ENCODE data around the gene GALNT11.

Gene GALNT11

DNA sequence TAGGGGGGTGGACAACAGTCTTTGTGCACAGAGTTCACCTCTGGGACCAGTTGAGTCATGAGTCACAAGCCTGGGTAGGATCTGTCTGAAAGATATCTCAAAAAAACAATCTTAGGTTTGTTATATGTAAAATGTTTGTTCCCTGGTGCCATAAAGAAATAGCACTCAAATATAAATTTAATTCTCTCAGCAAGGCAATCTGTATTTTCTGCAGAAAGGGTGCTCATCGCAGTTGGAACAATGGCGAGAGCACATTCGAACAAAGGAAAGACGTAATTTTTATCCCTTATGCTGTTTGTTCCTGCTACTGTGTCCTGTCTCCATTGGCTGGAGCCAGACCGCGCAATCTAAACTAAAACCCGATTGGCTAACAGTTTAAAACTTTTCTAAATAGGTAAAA, 63.7 kb downstream of the GALNT11 start:
- H3K4me3 ChIP-seq (ENCODE audit: low read length) = no peak overlapping the region
- no peaks in the 10 kb centered on the region for H3K27me3 ChIP-seq (ENCODE audit: insufficient read depth, low read length)
- H3K36me3 ChIP-seq (ENCODE audit: insufficient read depth, low read length) = no peaks in the 10 kb centered on the region
- H3K9me3 ChIP-seq (ENCODE audit: low read length) = peaks cover 8% of the 10 kb centered on the region
- no peaks in the 10 kb centered on the region for H3K4me1 ChIP-seq (ENCODE audit: insufficient read depth, low read length)
- no peak overlapping the region for H2AFZ ChIP-seq (ENCODE audit: low read depth, low read length)

DNA sequence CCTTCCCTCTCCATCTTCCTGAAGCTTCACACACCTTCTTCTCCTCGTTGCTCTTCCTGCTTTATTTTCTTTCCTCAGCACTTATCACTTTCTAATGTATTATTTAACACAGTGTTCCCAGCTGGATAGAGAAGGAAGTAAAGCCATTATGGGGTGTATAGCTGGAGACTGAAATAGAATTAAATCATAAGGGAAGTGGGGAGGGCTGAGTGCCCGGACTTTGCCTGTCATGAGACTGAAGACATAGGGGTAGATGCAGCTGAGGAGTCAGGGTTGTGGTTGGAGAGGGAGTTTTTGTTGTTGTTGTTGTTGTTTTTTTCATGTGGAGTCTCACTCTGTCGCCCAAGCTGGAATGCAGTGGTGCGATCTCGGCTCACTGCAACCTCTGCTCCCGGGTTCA, 65.3 kb downstream of the GALNT11 start:
- no peaks in the 10 kb centered on the region for H3K36me3 ChIP-seq (ENCODE audit: insufficient read depth, low read length)
- H3K27me3 ChIP-seq (ENCODE audit: insufficient read depth, low read length) = no peaks in the 10 kb centered on the region
- H3K4me3 ChIP-seq (ENCODE audit: low read length) = no peak overlapping the region
- H3K9me3 ChIP-seq (ENCODE audit: low read length) = peaks cover 8% of the 10 kb centered on the region
- H2AFZ ChIP-seq (ENCODE audit: low read depth, low read length) = no peak overlapping the region
- H3K4me1 ChIP-seq (ENCODE audit: insufficient read depth, low read length) = no peaks in the 10 kb centered on the region

- Histone ChIP-seq H2AFZ (ENCODE audit: low read depth, low read length) (no peak overlapping the region), H3K4me3 (ENCODE audit: low read length) (no peak overlapping the region), H3K9me3 (ENCODE audit: low read length) (peaks cover 7% of the 10 kb centered on the region), H3K36me3 (ENCODE audit: insufficient read depth, low read length) (peaks cover 3% of the 10 kb centered on the region), H3K4me1 (ENCODE audit: insufficient read depth, low read length) (no peaks in the 10 kb centered on the region), H3K27me3 (ENCODE audit: insufficient read depth, low read length) (no peaks in the 10 kb centered on the region)
Observed at GRCh38 chr7:152093717-152094116, 68.2 kb downstream of the GALNT11 start.

- no peaks in the 10 kb centered on the region for H3K4me1 ChIP-seq (ENCODE audit: insufficient read depth, low read length)
- H3K9me3 ChIP-seq (ENCODE audit: low read length) = no peaks in the 10 kb centered on the region
Observed at GRCh38 chr7:152095771-152096170, 70.3 kb downstream of the GALNT11 start.

GRCh38 chr7:152097330-152097729, 71.9 kb downstream of the GALNT11 start:
- H3K9me3 ChIP-seq (ENCODE audit: low read length) = no peaks in the 10 kb centered on the region
- H3K4me3 ChIP-seq (ENCODE audit: low read length) = no peak overlapping the region
- H3K4me1 ChIP-seq (ENCODE audit: insufficient read depth, low read length) = no peaks in the 10 kb centered on the region
- no peak overlapping the region for H2AFZ ChIP-seq (ENCODE audit: low read depth, low read length)
- peaks cover 6% of the 10 kb centered on the region for H3K36me3 ChIP-seq (ENCODE audit: insufficient read depth, low read length)
- no peaks in the 10 kb centered on the region for H3K27me3 ChIP-seq (ENCODE audit: insufficient read depth, low read length)

More at GRCh38 chr7:152095771-152096170, 70.3 kb downstream of the GALNT11 start:
- Histone ChIP-seq H3K27me3 (ENCODE audit: insufficient read depth, low read length) (no peaks in the 10 kb centered on the region), H3K4me3 (ENCODE audit: low read length) (no peak overlapping the region), H2AFZ (ENCODE audit: low read depth, low read length) (no peak overlapping the region), H3K36me3 (ENCODE audit: insufficient read depth, low read length) (peaks cover 4% of the 10 kb centered on the region)

- H3K9me3 ChIP-seq (ENCODE audit: low read length) = no peaks in the 10 kb centered on the region
- H2AFZ ChIP-seq (ENCODE audit: low read depth, low read length) = no peak overlapping the region
- H3K36me3 ChIP-seq (ENCODE audit: insufficient read depth, low read length) = peaks cover 25% of the 10 kb centered on the region
- no peak overlapping the region for H3K4me3 ChIP-seq (ENCODE audit: low read length)
- no peaks in the 10 kb centered on the region for H3K27me3 ChIP-seq (ENCODE audit: insufficient read depth, low read length)
- H3K4me1 ChIP-seq (ENCODE audit: insufficient read depth, low read length) = no peaks in the 10 kb centered on the region
Observed at GRCh38 chr7:152103066-152103465, 77.6 kb downstream of the GALNT11 start.

GRCh38 chr7:152103691-152104090, 78.2 kb downstream of the GALNT11 start:
- no peaks in the 10 kb centered on the region for H3K27me3 ChIP-seq (ENCODE audit: insufficient read depth, low read length)

DNA sequence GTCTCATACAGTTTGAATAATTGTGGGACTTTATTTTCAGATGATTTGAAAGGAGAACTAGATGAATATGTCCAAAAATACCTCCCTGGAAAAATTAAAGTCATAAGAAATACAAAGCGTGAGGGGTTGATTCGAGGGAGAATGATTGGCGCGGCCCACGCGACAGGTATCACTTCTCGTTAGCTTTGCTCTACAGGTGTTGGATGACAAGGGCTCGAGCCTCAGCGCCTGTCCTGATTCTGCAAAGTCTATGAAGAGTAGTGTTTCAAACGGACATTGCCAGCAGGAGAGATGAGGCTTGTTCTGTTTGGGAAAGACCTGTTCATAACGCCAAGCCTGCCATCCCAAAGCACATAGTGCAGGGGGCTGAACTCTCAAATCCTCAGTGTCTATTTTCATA, 79.7 kb downstream of the GALNT11 start:
- H3K36me3 ChIP-seq (ENCODE audit: insufficient read depth, low read length) = peaks cover 34% of the 10 kb centered on the region
- H3K4me3 ChIP-seq (ENCODE audit: low read length) = no peak overlapping the region
- no peaks in the 10 kb centered on the region for H3K4me1 ChIP-seq (ENCODE audit: insufficient read depth, low read length)
- H3K9me3 ChIP-seq (ENCODE audit: low read length) = no peaks in the 10 kb centered on the region
- no peak overlapping the region for H2AFZ ChIP-seq (ENCODE audit: low read depth, low read length)
- no peaks in the 10 kb centered on the region for H3K27me3 ChIP-seq (ENCODE audit: insufficient read depth, low read length)

More at GRCh38 chr7:152103691-152104090, 78.2 kb downstream of the GALNT11 start:
- Histone ChIP-seq H2AFZ (ENCODE audit: low read depth, low read length) (no peak overlapping the region), H3K4me3 (ENCODE audit: low read length) (no peak overlapping the region), H3K36me3 (ENCODE audit: insufficient read depth, low read length) (peaks cover 30% of the 10 kb centered on the region), H3K4me1 (ENCODE audit: insufficient read depth, low read length) (no peaks in the 10 kb centered on the region), H3K9me3 (ENCODE audit: low read length) (no peaks in the 10 kb centered on the region)

DNA sequence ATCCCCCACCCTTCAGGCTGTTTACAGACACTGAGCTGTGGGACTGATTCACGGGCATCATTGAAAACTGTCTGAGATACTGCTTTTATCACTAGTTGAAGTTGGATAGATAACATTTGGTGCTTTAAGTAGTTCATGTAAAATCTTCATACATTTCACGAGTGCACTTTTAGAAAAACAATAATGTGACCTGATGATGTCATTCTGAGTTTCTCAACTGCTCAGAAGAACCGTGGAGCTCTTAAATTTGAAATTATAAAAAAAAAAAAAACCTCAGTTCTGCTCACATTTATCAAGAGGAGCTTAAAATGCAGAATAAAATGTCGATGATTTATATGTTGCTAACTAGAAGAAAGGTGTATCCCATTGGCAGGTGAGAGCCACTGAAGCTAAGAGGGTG, 81.5 kb downstream of the GALNT11 start:
- H3K36me3 ChIP-seq (ENCODE audit: insufficient read depth, low read length) = peaks cover 36% of the 10 kb centered on the region
- no peak overlapping the region for H3K4me3 ChIP-seq (ENCODE audit: low read length)
- H3K9me3 ChIP-seq (ENCODE audit: low read length) = no peaks in the 10 kb centered on the region
- H3K4me1 ChIP-seq (ENCODE audit: insufficient read depth, low read length) = no peaks in the 10 kb centered on the region
- H2AFZ ChIP-seq (ENCODE audit: low read depth, low read length) = no peak overlapping the region
- no peaks in the 10 kb centered on the region for H3K27me3 ChIP-seq (ENCODE audit: insufficient read depth, low read length)

DNA sequence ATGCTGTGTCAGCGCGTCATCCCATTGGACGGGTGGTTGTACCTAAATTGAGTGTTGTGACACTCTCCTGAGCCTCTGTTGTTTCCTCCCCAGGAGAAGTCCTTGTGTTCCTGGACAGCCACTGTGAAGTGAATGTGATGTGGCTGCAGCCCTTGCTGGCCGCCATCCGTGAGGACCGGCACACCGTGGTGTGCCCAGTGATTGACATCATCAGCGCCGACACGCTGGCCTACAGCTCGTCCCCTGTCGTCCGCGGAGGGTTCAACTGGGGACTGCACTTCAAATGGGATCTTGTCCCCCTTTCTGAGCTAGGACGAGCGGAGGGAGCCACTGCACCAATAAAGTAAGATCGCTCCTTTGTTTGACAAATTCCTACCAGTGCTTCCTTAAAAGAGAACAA, 82.5 kb downstream of the GALNT11 start:
- H2AFZ ChIP-seq (ENCODE audit: low read depth, low read length) = no peak overlapping the region
- peaks cover 32% of the 10 kb centered on the region for H3K36me3 ChIP-seq (ENCODE audit: insufficient read depth, low read length)
- no peak overlapping the region for H3K4me3 ChIP-seq (ENCODE audit: low read length)
- H3K9me3 ChIP-seq (ENCODE audit: low read length) = no peaks in the 10 kb centered on the region
- no peaks in the 10 kb centered on the region for H3K4me1 ChIP-seq (ENCODE audit: insufficient read depth, low read length)
- no peaks in the 10 kb centered on the region for H3K27me3 ChIP-seq (ENCODE audit: insufficient read depth, low read length)

DNA sequence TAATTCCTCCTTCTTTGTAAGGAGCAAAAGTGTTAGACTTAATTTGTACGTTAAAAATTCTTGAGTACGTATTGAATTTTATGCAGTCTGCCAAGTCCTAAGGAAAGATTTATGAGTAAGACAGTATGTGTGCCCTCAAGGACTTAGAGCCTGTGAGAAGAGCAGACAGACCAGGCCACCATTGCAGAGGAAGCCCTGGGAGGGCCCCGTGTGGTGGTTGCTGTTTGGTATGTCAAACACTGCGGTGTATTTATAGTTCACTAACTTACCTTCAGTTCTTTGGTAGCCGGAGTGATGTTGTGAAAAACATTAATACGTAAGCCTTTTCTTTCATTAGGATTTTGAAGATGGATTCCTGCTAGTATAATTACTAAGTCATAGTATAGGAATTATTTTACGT, 82.9 kb downstream of the GALNT11 start:
- H3K4me3 ChIP-seq (ENCODE audit: low read length) = no peak overlapping the region
- no peaks in the 10 kb centered on the region for H3K4me1 ChIP-seq (ENCODE audit: insufficient read depth, low read length)
- H3K27me3 ChIP-seq (ENCODE audit: insufficient read depth, low read length) = no peaks in the 10 kb centered on the region
- no peak overlapping the region for H2AFZ ChIP-seq (ENCODE audit: low read depth, low read length)
- H3K36me3 ChIP-seq (ENCODE audit: insufficient read depth, low read length) = peaks cover 32% of the 10 kb centered on the region
- no peaks in the 10 kb centered on the region for H3K9me3 ChIP-seq (ENCODE audit: low read length)

GRCh38 chr7:152112829-152113228, 87.4 kb downstream of the GALNT11 start:
- no peaks in the 10 kb centered on the region for H3K27me3 ChIP-seq (ENCODE audit: insufficient read depth, low read length)
- H3K4me1 ChIP-seq (ENCODE audit: insufficient read depth, low read length) = no peaks in the 10 kb centered on the region
- H3K4me3 ChIP-seq (ENCODE audit: low read length) = no peak overlapping the region
- peaks cover 46% of the 10 kb centered on the region for H3K36me3 ChIP-seq (ENCODE audit: insufficient read depth, low read length)
- H2AFZ ChIP-seq (ENCODE audit: low read depth, low read length) = no peak overlapping the region
- peaks cover 4% of the 10 kb centered on the region for H3K9me3 ChIP-seq (ENCODE audit: low read length)

GRCh38 chr7:152115021-152115718, 89.7 kb downstream of the GALNT11 start:
- peaks cover 57% of the 10 kb centered on the region for H3K36me3 ChIP-seq (ENCODE audit: insufficient read depth, low read length)
- H3K9me3 ChIP-seq (ENCODE audit: low read length) = peaks cover 4% of the 10 kb centered on the region
- no peak overlapping the region for H3K4me3 ChIP-seq (ENCODE audit: low read length)
- no peaks in the 10 kb centered on the region for H3K27me3 ChIP-seq (ENCODE audit: insufficient read depth, low read length)
- no peaks in the 10 kb centered on the region for H3K4me1 ChIP-seq (ENCODE audit: insufficient read depth, low read length)
- H2AFZ ChIP-seq (ENCODE audit: low read depth, low read length) = no peak overlapping the region

DNA sequence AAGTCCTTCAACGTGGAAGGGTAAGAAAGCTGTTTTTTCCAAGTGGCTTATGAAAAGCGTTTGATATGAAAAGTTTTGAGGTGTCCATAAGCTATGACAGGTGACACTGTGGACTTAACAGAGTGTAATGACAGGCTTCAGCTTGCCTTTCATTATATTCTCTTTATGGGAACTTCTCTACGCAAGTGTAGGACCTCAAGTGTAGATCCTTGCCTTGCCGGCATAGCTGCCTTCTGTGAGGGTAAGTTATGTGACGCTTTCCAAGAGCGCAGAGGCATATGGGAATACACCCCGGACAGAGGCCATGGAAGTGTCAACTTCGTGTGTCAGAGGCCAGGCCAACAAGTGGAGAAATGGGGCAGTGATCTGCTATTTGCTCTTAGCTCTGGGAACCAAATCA, 91.9 kb downstream of the GALNT11 start:
- Histone ChIP-seq H3K4me1 (ENCODE audit: insufficient read depth, low read length) (no peaks in the 10 kb centered on the region), H3K9me3 (ENCODE audit: low read length) (peaks cover 8% of the 10 kb centered on the region), H3K36me3 (ENCODE audit: insufficient read depth, low read length) (peaks cover 73% of the 10 kb centered on the region), H3K4me3 (ENCODE audit: low read length) (no peak overlapping the region), H3K27me3 (ENCODE audit: insufficient read depth, low read length) (no peaks in the 10 kb centered on the region), H2AFZ (ENCODE audit: low read depth, low read length) (no peak overlapping the region)
